Caki2 (cell line): ENCODE measurements around the gene ETFBKMT. TPM values are rescaled to one million over a fixed set of nuclear protein-coding genes. Genes with fewer than 3 reads are reported as not detected.

Source experiments
- DNase-seq: peaks from one replicate; pipeline ENCODE4 v3.0.0-alpha.2; 2015; ENCODE audit warnings: low read depth
- in situ Hi-C: cut with HindIII; loops from 2 replicates; pipeline ENCODE4 v1.10.0; 2016; ENCODE audit warnings: low sequenced_read_pairs, low pct_unique_long_range_greater_than_20kb, mixed read lengths
- total RNA-seq: library from RNA; depleted of rRNA; stranded (reverse); fragments of >200 nt; shearing (Covaris generic); gene quantifications from 2 replicates; pipeline ENCODE4 v1.2.3, GENCODE V29; 2014; ENCODE audit warnings: low replicate concordance; rRNA removed

The ETFBKMT gene, protein sequence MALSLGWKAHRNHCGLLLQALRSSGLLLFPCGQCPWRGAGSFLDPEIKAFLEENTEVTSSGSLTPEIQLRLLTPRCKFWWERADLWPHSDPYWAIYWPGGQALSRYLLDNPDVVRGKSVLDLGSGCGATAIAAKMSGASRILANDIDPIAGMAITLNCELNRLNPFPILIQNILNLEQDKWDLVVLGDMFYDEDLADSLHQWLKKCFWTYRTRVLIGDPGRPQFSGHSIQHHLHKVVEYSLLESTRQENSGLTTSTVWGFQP
- 0.81 TPM in 1 of 2 replicates, not detected in the other for total RNA-seq

DNA sequence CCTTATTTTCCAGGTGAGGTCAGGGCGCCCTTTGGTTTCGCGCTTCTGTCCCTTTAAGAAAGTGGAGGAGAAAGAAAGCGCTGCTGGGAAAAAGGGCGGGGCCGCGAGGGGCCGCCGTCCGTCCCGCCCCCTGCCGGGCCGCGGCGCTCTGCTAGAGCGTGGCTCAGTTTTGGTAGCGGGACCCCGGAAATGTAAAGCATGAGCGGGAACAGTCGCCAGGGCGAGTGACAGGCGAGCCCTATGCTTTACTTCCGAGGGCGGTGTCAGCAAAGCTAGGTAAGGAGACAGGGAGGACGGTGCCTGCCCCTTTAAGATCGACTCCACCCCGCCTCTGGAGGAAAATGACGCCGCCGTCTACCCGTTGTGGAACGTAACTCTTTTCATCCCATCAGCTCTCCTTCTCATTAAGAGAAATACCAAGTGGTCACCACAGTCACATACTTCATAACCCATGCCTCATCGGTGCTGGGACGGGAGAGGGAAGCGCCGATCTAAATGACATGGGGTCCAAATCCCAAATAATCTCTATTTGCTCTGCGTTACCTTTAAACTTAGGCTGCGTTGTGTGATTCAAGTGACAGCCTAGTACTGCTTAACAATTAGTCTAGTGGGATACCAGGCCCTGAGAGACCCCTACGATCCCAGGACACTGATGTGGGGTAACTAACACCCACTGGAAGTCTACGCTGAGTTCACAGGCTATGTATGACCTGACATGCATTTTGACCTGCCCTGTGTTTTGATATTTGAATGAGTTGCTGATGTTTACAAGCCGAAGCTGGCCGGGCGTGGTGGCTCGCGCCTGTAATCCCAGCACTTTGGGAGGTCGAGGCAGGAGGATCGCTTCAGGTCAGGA, at the start of gene ETFBKMT:
Gene ETFBKMT (plus strand): TSS at position 602 of the 856 bp plus-strand sequence. CDS start 2,266 bp downstream, outside the sequence.
- in situ Hi-C loops: no loop called here
- DNase-seq: peak; percentile 98

DNA sequence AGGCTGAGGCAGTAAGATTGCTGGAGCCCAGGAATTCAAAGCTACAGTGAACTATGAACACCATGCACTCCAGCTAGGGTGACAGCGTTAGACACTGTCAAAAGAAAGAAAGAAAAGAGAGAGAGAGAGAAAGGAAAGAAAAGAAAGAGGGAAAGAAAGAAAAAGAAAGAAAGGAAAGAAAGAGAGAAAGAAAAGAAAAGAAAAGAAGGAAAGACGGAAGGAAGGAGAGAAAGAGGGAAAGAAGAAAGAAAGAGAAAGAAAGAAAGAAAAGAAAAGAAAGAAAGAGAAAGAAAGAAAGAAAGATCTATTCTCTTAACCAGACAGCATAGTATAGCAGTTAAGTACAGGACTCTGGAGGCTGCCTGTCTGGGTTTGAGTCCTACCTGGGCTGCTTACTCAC, 46.7 kb upstream of the ETFBKMT start:
- DNase-seq: no peak
- in situ Hi-C loops: no loop called here

DNA sequence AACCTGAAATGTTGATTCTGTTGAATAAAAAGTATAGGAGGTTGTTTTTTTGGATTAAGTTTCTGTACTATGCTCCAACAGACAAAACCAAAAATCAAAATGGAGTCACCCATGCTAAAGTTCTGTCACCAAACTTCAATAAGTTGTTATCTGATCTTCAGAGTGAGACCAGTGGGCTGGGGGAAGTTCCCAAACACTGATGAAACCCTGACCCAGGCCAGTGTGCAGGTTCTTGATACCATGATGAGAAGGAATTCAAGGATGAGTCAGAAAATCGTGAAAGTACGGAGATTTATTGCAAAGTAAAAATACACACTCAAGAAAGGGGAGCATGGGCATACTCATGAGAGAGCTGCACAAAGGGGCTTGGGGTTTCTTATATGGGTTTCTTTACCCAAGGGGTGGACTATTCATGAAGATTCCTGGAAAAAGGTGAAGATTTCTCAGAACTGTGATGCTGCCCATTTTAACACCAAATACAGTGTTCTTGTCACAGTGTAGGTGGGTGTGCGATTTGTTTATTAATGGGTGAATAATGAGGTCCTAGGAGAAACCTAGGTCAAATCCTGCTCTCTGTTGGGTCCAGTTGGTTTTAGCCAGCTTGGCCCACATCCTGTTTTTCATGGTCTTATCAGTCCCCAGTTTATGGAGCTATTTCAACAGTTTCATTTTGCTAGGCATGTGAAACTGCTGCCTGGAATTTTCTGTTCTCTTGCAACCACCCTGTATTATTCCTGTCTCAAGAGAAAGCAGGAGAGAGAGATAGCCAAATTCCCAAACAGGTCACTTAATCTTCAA, 41.1 kb upstream of the ETFBKMT start:
- in situ Hi-C loops: no loop called here
- no peak for DNase-seq

DNA sequence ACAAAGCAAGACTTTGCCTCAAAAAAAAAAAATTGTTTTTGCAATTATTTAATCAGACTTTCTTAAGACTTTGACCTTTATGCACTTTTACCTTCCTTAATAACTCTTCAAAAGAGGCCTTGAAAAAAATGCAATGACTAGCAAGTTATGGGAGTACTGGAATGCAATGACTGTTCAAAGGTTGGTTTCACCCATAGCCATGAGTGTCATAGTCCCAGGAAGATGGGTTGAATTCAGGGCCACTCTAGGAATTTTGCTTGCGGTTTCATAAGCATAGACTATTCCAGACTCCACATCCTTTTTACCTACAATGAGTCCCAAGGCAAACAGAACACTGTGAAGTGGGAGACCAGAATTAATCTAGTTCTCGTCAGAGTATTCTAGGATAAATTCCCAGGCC, 39.2 kb upstream of the ETFBKMT start:
- in situ Hi-C loops: no loop called here
- no peak for DNase-seq

DNA sequence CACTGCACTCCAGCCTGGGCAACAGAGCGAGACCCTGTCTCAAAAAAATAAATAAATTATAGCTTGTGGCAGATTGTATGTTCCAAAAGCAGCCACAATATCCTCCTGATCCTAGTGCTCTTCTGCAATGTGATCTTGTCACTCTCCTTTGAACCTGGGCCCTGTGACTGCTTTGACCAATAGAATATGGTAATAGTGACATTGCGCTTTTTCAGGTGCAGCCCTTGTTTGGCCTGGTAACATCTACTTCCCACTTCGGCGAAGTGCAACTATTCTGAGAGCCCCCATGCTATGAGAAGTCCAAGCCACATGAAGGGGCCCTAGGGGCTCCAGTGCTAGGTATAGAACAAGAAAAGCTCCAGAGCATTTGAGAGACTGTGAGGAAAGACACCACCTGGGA, 37.5 kb upstream of the ETFBKMT start:
- DNase-seq: no peak
- in situ Hi-C loops: no loop called here

DNA sequence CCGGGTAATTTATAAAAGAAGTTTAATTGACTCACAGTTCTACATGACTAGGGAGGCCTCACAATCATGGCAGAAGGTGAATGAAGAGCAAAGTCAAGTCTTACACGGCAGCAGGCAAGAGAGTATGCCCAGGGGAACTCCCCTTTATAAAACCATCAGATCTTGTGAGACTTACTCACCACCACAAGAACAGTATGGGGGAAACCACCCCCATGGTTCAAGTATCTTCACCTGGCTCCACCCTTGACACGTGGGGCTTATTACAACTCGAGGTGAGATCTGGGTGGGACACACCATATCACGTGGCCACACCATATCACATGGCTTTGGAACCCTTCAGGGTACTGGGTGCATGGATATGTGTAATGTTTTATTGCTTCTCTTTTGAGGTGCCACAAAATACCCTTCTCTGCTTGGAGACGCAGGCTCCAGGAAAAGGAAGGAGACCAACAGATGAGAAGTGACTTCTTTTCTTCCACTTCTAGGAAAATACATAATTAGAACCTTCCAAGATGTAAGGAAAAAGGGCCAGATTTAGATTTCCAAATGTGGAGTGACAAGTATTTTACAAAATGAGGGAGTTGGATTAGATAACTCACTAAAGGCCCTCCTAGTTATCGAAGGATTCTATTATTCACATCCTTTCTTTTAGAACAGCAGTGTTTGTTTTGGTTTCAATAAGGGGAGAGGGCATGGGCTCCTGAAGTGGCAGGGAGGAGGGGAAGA, 33.1 kb upstream of the ETFBKMT start:
- DNase-seq: no peak
- in situ Hi-C loops: no loop called here

DNA sequence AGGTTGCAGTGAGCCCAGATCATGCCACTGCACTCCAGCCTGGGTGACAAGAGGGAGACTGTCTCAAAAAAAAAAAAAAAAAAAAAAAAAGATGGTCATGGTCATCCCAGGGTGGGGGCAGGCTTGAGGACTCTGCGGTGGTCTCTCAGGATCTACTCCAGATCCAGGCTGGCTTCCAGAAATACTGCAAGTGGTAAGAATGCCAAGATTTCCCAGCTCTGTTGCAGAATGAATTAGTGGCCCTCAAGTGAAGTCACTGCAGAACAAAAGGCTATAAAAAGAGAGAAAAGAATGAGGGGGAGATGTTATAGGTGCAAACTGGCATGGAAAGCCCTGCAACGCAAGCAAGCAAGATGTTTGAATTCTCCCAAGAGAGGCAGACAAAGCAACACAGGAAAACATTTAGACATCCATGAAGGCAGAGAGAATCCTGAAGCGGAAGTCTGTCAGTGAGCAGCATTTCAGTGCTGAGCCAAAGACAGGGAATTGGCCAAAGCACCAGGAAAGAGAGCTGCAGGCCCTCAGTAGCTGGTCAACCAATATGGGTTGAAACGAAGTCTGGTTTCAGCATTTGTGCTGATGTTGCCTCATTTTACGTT, 31.9 kb upstream of the ETFBKMT start:
- in situ Hi-C loops: no loop called here
- no peak for DNase-seq

DNA sequence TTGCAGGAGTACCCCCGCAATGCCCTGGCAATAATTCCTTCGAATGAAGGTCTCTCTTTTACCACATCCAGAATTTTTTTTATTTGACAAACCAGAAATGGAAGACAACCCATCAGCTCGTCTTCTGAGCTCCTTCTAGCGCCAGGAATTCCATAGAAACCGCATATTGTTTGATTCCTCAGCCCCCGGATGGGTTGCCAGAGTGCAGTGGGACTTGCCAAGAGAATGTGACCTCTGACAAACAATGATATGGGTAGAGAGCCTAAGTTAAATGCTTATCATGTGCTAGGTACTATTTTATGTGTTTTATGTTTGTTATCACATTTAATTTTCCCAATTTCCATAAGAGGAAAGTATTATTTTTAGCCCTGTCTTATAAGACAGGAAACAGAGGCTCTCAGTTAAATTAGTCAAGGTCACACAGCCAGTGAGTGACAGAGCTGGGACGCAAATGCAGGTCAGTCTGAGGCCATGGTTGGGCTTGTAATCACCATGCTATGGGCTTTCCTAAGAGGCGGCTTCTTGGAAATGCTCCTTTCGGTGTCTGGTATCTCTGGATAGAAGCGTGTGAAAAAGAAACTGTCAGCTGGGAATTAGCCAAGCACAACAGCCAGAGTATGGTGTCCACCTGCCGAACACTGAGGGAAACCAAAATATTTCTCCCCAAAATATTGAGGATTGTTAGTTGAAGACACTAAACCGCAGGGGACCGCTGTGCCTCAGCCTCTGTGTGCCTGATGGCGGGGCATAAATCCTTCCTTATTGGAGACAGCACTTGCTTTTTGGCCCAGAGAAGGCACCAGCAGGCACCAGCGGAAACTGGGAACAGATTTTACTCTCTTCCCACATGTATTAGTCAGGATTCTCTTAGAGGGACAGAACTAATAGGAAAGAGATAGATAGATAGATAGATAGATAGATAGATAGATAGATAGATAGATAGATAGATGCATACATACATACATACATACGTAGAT, 29.4 kb upstream of the ETFBKMT start:
- in situ Hi-C loops: no loop called here
- DNase-seq: no peak

DNA sequence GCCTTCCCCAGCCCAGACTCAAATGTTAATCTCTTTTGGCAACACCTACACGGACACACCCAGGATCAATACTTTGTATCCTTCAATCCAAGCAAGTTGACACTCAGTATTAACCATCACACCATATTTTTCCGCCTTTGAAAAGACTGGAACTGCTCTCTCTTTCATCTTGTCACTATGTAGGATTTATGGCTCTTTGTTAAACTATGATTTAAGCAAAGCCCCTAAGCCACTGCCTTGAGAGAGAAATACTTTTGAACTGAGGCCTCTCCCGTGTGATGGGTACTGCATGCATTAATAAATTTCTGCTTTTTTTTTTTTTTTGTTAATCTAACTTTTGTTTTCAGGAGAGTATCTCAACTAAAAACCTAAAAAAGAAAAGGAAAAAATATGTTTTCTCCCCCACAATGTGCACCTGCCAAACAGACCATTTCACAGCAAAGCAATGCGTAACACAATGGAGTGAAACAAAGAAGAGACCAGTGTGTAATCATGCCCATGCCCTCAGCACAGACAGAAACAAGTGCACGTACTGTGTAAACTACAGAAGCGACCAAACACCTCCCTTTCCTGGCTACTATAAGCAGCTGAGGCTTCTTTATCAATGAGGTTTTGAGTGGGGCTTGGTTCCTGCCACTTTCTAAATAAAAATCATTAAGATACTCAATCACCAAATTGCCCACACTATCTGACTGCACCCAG, 28.3 kb upstream of the ETFBKMT start:
- in situ Hi-C loops: no loop called here
- DNase-seq: no peak

DNA sequence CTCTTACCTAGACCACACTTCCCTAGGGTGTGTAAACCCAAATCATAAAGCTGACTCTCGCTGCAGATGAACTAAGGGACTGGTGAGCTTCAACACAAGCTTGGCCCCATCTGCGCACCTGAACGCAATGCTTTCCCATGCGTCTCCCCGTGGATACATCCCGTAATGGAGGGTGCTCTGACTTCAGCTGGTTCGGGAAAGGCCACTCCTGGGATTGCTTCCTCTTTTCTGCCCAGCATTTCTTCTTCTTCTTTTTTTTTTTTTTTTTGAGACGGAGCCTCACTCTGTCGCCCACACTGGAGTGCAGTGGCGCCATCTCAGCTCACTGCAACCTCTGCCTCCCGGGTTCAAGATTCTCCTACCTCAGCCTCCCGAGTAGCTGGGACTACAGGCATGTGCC, 27.7 kb upstream of the ETFBKMT start:
- in situ Hi-C loops: no loop called here
- DNase-seq: no peak

DNA sequence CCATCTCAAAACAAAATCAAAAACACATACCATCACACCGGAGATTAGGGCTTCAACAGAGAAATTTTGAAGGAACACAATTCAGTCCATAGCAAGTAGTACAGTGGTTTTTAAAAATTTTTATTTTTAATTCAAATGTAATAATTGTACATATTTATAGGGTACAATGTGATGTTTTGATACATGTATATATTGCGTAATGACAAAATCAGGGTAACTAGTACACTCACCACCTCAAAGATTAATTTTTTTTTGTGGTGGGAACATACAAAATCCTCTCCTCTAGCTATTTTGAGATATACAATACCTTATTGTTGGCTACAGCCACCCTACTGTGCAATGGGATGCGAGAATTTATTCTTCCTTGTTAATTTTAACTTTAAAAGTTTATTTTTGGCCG, 26.0 kb upstream of the ETFBKMT start:
- DNase-seq: no peak
- in situ Hi-C loops: no loop called here

DNA sequence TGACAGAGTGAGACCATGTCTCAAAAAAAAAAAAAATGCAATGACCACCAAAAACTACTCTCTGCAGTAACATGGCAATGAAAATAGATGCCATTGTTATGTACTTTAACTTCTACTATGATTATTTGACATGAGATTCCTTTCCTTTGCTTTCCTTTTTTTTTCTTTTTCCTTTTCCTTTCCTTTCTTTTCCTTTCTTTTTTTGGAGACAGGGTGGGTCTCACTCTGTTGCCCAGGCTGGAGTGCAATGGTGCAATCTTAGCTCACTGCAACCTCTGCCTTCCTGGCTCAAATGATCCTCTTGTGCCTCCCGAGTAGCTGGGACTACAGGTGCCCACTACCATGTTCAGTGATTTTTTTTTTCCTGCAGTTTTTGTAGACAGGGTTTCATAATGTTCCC, 24.9 kb upstream of the ETFBKMT start:
- no peak for DNase-seq
- in situ Hi-C loops: no loop called here

DNA sequence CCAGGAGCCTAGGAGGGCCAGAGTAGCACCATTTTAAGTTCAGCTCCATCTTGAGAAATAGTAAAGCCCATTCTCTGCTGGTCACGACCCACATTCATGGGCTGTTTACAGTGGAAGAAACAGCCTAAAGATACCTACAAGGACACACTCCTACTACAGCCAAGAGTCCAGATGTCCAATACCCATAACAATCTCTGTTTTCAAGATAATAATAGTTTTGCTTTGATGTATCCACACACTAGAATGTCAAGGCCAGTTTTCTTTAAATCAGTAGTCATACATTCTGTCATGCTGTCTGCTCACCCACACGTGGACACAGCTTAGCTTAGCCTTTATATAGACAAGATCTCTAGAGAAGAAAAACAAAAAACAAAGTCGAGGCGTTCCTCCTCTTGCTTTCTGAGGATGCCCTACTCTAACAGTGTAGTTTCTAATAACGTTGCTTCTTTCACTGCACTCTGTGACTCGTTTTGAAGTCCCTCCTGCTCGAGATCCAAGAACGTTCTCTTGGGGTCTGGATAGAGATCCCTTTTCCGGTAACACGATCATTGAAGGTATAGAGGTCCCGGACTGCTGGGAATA, 17.9 kb upstream of the ETFBKMT start:
- DNase-seq: no peak
- in situ Hi-C loops: no loop called here

DNA sequence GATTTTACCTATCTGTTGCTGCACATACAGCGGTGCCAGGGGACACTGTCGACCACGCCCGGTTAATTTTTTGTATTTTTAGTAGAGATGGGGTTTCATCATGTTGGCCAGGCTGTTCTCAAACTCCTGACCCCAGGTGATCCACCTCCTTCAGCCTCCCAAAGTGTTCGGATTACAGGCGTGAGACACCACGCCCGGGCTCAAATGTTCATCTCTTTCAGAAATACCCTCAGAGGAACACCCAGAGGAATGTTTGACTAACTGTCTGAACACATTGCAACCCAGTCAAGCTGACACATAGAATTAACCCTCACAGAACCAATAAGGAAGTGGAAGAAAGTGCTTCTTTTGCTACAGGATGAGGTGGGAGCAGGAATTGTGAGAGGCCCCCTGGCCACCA, 15.0 kb upstream of the ETFBKMT start:
- in situ Hi-C loops: no loop called here
- DNase-seq: no peak

DNA sequence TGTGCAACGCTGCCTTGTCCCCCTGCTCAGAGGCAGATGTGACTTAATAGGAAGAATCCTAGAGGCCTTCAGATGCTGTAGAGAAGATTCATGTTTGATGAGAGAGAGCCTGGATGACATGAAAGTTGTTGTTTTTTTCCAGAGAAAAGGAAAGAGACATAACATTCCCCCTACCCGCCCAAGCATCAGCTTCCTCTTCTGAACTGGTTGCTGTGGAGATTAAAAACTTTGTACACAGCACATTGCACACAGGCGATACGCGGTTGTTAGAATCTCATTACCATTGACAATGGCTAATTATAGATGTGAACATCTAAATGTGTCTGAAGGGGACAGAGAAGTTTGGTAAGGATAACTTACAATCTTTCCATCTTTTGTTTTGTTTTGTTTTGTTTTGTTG, 13.6 kb upstream of the ETFBKMT start:
- in situ Hi-C loops: no loop called here

DNA sequence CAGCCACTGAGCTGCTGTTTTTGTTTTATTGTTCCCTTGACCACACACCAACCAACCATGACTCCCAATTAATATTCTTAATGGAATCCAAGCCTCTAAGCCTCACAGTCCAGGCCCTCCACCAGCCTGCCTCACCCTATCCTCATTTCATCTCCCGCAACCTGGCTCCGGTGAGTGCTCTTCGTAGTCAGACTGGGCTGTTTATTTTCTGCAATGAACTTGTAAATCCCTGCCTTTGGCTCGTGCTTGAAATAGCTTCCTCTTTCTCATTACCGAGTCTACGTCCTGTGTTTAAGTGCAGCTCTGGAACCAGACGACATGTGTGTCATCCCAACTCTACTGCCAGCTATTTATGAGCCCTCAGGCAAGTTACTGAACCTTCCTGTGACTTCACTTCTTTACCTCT, 12.4 kb upstream of the ETFBKMT start:
- in situ Hi-C loops: no loop called here
- peak; percentile 61 for DNase-seq

More for the DNA sequence above, 13.6 kb upstream of the ETFBKMT start:
- DNase-seq: peak; percentile 30
